ENCODE results near the gene CABLES1. TPM values are rescaled to one million over a fixed set of nuclear protein-coding genes. Genes with fewer than 3 reads are reported as not detected.

Gene CABLES1
- total RNA-seq, 1 experiment from 2014 or later: 66.4 TPM

- H3K4me3 ChIP-seq (ENCODE audit: low read depth in 2 of 2, low read length in 2 of 2): no peak overlapping the region
- intact Hi-C loops (cut with micrococcal nuclease; ENCODE audit: unreplicated experiment) (no loop called here), in situ Hi-C loops (cut with HindIII; ENCODE audit: low pct_unique_long_range_greater_than_20kb, low sequenced_read_pairs) (no loop called here)
- no peak overlapping the region for H3K27ac ChIP-seq (ENCODE audit: low read length)
- H3K9me3 ChIP-seq (ENCODE audit: control insufficient read depth, insufficient read depth, low read depth, low read length): no peaks in the 10 kb centered on the region
- no peaks in the 10 kb centered on the region for H3K27me3 ChIP-seq (ENCODE audit: control insufficient read depth, insufficient read depth, low read length)
- peaks cover 20% of the 10 kb centered on the region for H3K4me1 ChIP-seq (ENCODE audit: control insufficient read depth, insufficient read depth, low read length)
- no peaks in the 10 kb centered on the region for H3K36me3 ChIP-seq (ENCODE audit: control insufficient read depth, insufficient read depth, low read length)
- no peak for ATAC-seq
- CTCF ChIA-PET: interaction anchor here (0.6 kb wide), 1 partner anchor 94 kb away, joined by 3 read pairs; no protein-coding TSS in a partner anchor
- POLR2A ChIA-PET: no interaction called here
- no TSS peak for BruUV-seq (replicated peaks)
- DNase-seq (ENCODE audit: low read depth, low spot score): no peak
- TF ChIP-seq, protein P1, sequence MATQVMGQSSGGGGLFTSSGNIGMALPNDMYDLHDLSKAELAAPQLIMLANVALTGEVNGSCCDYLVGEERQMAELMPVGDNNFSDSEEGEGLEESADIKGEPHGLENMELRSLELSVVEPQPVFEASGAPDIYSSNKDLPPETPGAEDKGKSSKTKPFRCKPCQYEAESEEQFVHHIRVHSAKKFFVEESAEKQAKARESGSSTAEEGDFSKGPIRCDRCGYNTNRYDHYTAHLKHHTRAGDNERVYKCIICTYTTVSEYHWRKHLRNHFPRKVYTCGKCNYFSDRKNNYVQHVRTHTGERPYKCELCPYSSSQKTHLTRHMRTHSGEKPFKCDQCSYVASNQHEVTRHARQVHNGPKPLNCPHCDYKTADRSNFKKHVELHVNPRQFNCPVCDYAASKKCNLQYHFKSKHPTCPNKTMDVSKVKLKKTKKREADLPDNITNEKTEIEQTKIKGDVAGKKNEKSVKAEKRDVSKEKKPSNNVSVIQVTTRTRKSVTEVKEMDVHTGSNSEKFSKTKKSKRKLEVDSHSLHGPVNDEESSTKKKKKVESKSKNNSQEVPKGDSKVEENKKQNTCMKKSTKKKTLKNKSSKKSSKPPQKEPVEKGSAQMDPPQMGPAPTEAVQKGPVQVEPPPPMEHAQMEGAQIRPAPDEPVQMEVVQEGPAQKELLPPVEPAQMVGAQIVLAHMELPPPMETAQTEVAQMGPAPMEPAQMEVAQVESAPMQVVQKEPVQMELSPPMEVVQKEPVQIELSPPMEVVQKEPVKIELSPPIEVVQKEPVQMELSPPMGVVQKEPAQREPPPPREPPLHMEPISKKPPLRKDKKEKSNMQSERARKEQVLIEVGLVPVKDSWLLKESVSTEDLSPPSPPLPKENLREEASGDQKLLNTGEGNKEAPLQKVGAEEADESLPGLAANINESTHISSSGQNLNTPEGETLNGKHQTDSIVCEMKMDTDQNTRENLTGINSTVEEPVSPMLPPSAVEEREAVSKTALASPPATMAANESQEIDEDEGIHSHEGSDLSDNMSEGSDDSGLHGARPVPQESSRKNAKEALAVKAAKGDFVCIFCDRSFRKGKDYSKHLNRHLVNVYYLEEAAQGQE (IDR thresholded peaks at IDR 0.05; ENCODE audit: insufficient read depth in 1 of 2, low read depth in 2 of 2, low read length in 1 of 2): no peak
- TF ChIP-seq TCF7L2 (IDR thresholded peaks at IDR 0.05; ENCODE audit: low read depth, low read length) (no peak), POLR2AphosphoS5 (IDR thresholded peaks at IDR 0.05; ENCODE audit: low read depth, low read length) (no peak), SIN3A (IDR thresholded peaks at IDR 0.05; ENCODE audit: borderline replicate concordance, insufficient read depth, low read depth, low read length) (no peak), CTCF (IDR thresholded peaks at IDR 0.05) (no peak)
Observed at GRCh38 chr18:23181547-23181946, 46.3 kb downstream of the CABLES1 start.

DNA sequence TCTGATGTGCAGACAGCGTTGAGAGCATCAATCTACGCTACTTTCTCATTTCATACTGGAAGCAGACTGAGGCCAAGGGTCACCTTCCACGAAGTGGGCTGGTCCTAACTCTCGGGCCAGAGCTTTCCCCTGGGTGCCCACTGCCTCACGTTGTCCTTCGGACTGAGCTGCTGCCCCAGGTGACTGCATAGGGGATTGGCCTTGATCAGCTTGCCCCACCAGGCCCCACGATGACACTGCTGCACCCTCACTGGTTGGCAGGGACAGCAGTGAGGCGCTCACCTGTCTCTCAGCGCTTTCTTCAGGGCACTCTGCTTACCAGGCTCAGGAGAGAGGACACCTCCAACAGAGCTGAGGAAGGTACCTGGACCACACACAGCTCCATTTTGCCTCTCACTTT is 47.3 kb downstream of the CABLES1 start:
- intact Hi-C loops (cut with micrococcal nuclease; ENCODE audit: unreplicated experiment) (no loop called here), in situ Hi-C loops (cut with HindIII; ENCODE audit: low pct_unique_long_range_greater_than_20kb, low sequenced_read_pairs) (no loop called here)
- no TSS peak for BruUV-seq (replicated peaks)
- Histone ChIP-seq H3K9me3 (ENCODE audit: control insufficient read depth, insufficient read depth, low read depth, low read length) (no peaks in the 10 kb centered on the region), H3K4me3 (ENCODE audit: low read depth in 2 of 2, low read length in 2 of 2) (no peak overlapping the region), H3K27me3 (ENCODE audit: control insufficient read depth, insufficient read depth, low read length) (no peaks in the 10 kb centered on the region), H3K27ac (ENCODE audit: low read length) (no peak overlapping the region), H3K36me3 (ENCODE audit: control insufficient read depth, insufficient read depth, low read length) (no peaks in the 10 kb centered on the region), H3K4me1 (ENCODE audit: control insufficient read depth, insufficient read depth, low read length) (peaks cover 20% of the 10 kb centered on the region)
- ATAC-seq (no peak), DNase-seq (ENCODE audit: low read depth, low spot score) (no peak)
- CTCF ChIA-PET: no interaction called here
- POLR2A ChIA-PET: no interaction called here
- TF ChIP-seq, protein P1 (IDR thresholded peaks at IDR 0.05; ENCODE audit: insufficient read depth in 1 of 2, low read depth in 2 of 2, low read length in 1 of 2): no peak

Data from Panc1 (cell line).